ENCODE measurements around the gene CEP152. TPM values are rescaled to one million over a fixed set of nuclear protein-coding genes. Genes with fewer than 3 reads are reported as not detected.

CEP152 gene
- total and polyA plus RNA-seq, 11 donors = 0.61 to 3.2 (median 1.6) TPM

DNA sequence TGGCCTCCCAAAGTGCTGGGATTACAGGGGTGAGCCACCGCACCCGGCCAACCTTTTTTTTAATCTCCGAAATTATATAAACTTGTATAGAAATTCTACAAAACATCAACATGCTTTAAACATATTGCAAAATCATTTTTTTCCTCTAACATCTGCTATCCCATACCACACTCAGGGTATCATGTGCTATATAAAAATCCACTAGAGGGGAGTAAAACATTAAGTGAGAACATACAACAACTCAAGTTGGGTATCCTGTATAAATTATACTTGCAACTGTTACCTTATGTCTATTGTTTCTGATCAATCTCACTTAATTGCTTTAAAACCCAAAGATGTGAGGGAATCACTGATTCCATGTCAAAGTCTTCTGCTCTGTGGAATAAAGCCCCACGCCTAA, 93.4 kb downstream of the CEP152 start:
- Histone ChIP-seq H3K4me3 (no peak overlapping the region), H3K9me3 (peaks cover 0 to 20% (median 9%) of the 10 kb centered on the region in 12 donors), H3K27me3 (no peaks in the 10 kb centered on the region), H3K27ac (no peak overlapping the region), H3K36me3 (no peaks in the 10 kb centered on the region), H3K4me1 (peaks cover 0 to 8% (median 0%) of the 10 kb centered on the region in 12 donors)
- ATAC-seq (no peak), DNase-seq (no peak)
- TF ChIP-seq, protein P1, sequence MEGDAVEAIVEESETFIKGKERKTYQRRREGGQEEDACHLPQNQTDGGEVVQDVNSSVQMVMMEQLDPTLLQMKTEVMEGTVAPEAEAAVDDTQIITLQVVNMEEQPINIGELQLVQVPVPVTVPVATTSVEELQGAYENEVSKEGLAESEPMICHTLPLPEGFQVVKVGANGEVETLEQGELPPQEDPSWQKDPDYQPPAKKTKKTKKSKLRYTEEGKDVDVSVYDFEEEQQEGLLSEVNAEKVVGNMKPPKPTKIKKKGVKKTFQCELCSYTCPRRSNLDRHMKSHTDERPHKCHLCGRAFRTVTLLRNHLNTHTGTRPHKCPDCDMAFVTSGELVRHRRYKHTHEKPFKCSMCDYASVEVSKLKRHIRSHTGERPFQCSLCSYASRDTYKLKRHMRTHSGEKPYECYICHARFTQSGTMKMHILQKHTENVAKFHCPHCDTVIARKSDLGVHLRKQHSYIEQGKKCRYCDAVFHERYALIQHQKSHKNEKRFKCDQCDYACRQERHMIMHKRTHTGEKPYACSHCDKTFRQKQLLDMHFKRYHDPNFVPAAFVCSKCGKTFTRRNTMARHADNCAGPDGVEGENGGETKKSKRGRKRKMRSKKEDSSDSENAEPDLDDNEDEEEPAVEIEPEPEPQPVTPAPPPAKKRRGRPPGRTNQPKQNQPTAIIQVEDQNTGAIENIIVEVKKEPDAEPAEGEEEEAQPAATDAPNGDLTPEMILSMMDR (IDR thresholded peaks at IDR 0.05) = no peak
- no peak for TF ChIP-seq POLR2A (IDR thresholded peaks at IDR 0.05)
- intact Hi-C loops (cut with DNase I) = no loop called here
- WGBS, 4 donors = 97 to 100% (median 98%) methylated on average over 4 of the region's 4 CpGs

DNA sequence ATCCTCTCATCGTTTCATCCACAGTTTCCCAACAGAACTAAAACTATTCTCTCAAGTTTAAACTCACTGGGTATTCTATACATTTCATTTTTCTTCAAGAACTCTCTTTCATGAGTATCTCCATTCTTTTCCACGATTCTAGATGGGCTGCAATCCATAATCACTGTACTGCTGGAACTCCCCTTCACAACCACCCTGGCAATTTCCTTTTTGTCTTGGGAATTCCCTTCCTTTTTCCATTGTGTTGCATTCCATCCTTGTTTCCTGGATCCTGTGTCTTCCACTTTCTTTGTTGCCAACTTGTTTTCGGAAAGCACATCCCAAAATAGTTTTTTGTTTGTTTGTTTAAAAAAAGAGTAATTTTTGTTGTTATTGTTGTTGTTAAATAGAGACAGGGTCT, 98.3 kb downstream of the CEP152 start:
- ATAC-seq = no peak
- no peak for DNase-seq
- H3K27me3 ChIP-seq = no peaks in the 10 kb centered on the region
- TF ChIP-seq, protein P1 (IDR thresholded peaks at IDR 0.05) = no peak
- TF ChIP-seq POLR2A (IDR thresholded peaks at IDR 0.05) = no peak
- no peak overlapping the region for H3K4me3 ChIP-seq
- no peaks in the 10 kb centered on the region for H3K36me3 ChIP-seq
- no peak overlapping the region for H3K27ac ChIP-seq
- H3K4me1 ChIP-seq = no peaks in the 10 kb centered on the region
- peaks cover 0 to 20% (median 9%) of the 10 kb centered on the region in 12 donors for H3K9me3 ChIP-seq
- 59 to 69% (median 67%) methylated on average over 3 of the region's 3 CpGs for whole genome bisulfite sequencing, 4 donors
- intact Hi-C loops (cut with DNase I) = no loop called here

DNA sequence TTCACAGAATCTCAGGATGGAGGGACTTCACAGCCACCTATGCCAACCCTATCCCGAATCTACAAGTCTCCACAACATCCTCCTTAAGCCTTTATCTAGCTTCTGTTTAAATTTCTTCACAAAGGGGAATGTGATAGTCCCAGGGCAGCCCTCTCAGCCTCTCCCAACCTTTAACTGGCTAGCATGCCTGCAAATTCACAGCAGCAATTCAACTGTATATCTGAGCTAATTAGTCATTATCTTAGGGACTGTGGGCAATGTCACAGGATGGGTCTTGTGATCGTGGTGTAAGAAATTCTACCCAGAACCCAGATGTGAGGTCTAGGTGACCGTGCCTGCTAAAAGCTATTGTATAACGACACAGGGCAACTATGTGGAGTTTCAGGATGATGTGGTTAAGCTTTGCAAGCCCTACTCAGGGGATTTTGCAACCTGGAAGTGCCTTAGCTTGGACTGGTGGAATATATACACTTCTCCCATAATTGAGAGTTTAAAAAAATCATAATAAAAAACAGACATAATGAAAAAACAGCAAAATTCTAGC, 99.8 kb downstream of the CEP152 start:
- Histone ChIP-seq H3K4me1 (no peaks in the 10 kb centered on the region), H3K27me3 (no peaks in the 10 kb centered on the region), H3K9me3 (peaks cover 0 to 18% (median 5%) of the 10 kb centered on the region in 12 donors), H3K27ac (no peak overlapping the region), H3K36me3 (no peaks in the 10 kb centered on the region), H3K4me3 (no peak overlapping the region)
- WGBS, 4 donors = 68 to 78% (median 72%) methylated on average over 4 of the region's 4 CpGs
- intact Hi-C loops (cut with DNase I) = no loop called here
- TF ChIP-seq POLR2A (IDR thresholded peaks at IDR 0.05) = no peak
- TF ChIP-seq, protein P1 (IDR thresholded peaks at IDR 0.05) = no peak
- ATAC-seq = no peak
- no peak for DNase-seq

DNA sequence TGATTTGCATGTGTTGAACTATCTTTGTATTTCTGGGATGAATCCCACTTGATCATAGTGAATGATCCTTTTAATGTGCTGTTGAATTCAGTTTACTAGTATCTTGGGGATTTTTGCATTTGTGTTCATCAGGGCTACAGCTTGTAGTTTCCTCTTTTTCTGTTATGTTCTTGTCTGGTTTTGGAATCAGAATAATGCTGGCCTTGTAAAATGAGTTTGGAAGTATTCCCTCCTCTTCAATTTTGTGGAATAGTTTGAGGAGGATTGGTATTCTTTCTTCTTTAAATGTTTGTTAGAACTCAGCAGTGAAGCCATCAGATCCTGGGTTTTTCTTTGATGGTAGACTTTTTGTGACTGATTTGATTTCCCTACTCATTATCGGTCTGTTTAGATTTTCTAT, 102.2 kb downstream of the CEP152 start:
- no peak overlapping the region for H3K4me3 ChIP-seq
- TF ChIP-seq, protein P1 (IDR thresholded peaks at IDR 0.05) = no peak
- TF ChIP-seq POLR2A (IDR thresholded peaks at IDR 0.05) = no peak
- H3K27me3 ChIP-seq = no peaks in the 10 kb centered on the region
- no peaks in the 10 kb centered on the region for H3K4me1 ChIP-seq
- peaks cover 0 to 26% (median 8%) of the 10 kb centered on the region in 12 donors for H3K9me3 ChIP-seq
- no peaks in the 10 kb centered on the region for H3K36me3 ChIP-seq
- intact Hi-C loops (cut with DNase I) = loop anchor here in 1 of 10 donors (10.0 kb wide), 1 partner anchor 64 kb away; the partner anchor contains the start of gene FBN1
- no peak for DNase-seq
- no peak for ATAC-seq
- no peak overlapping the region for H3K27ac ChIP-seq
- WGBS, 4 donors = 40 to 93% (median 89%) methylated on average over 1 of the region's 1 CpG

Data from heart left ventricle (tissue), 16 donors.